SU-DHL-6 (cell line): ENCODE measurements around the gene MAPT.
"Not testable (repeated sequence)": the region's sequence is repeated elsewhere in the genome, so short reads cannot be mapped to it uniquely, and the experiment has no call there.

Experiments
- H2AFZ ChIP-seq: fragments of 200-600 bp; sonication (generic); 2 replicates; pipeline ENCODE4 v1.6.1; 2014; ENCODE audit warnings: low read depth, mild to moderate bottlenecking, moderate library complexity, mixed read lengths, antibody characterized with exemption, low read length; ENCODE audit not compliant: severe bottlenecking
- H3F3A ChIP-seq: fragments of 200-600 bp; shearing (Covaris generic); 2 replicates; pipeline ENCODE4 v1.6.0; 2016; ENCODE audit warnings: antibody characterized with exemption, mild to moderate bottlenecking; ENCODE audit not compliant: insufficient read depth
- H3K27ac ChIP-seq: fragments of 200-600 bp; sonication (generic); 2 replicates; pipeline ENCODE4 v1.5.1; 2016; ENCODE audit warnings: low read depth, mild to moderate bottlenecking, low read length, moderate library complexity, mixed read lengths
- H3K27me3 ChIP-seq: fragments of 200-600 bp; sonication (generic), shearing (Covaris generic); 2 replicates; pipeline ENCODE4 v1.6.0; 2014; ENCODE audit warnings: mild to moderate bottlenecking, low read length
- H3K36me3 ChIP-seq: fragments of 200-600 bp; sonication (generic); 2 replicates; pipeline ENCODE4 v1.6.1; 2014; ENCODE audit warnings: mild to moderate bottlenecking, low read length, mixed read lengths
- H3K4me2 ChIP-seq: fragments of 300-600, 200-600 bp; shearing (Covaris generic), sonication (generic); 2 replicates; pipeline ENCODE4 v1.6.0; 2014; ENCODE audit warnings: low read length, low read depth, mild to moderate bottlenecking; ENCODE audit not compliant: poor library complexity, severe bottlenecking
- H3K4me3 ChIP-seq: fragments of 200-600 bp; sonication (generic); 2 replicates; pipeline ENCODE4 v1.5.1; 2014; ENCODE audit warnings: antibody characterized with exemption, low read length, mild to moderate bottlenecking, mixed read lengths; ENCODE audit not compliant: insufficient read depth, poor library complexity, severe bottlenecking
- H3K79me2 ChIP-seq: fragments of 200-600 bp; sonication (generic); 2 replicates; pipeline ENCODE4 v1.6.1; 2014; ENCODE audit warnings: mild to moderate bottlenecking, low read length, moderate library complexity; ENCODE audit not compliant: insufficient read depth
- H3K9ac ChIP-seq: fragments of 200-600 bp; sonication (generic); 2 replicates; pipeline ENCODE4 v1.7.0; 2014; ENCODE audit warnings: mild to moderate bottlenecking, low read length
- H3K9me2 ChIP-seq: fragments of 200-600 bp; sonication (generic); replicated peaks from 2 replicates; pipeline ENCODE4 v1.6.1; 2014; ENCODE audit warnings: low read length; ENCODE audit not compliant: insufficient read depth
- H3K9me3 ChIP-seq: fragments of 200-600 bp; sonication (generic); 2 replicates; pipeline ENCODE4 v1.6.1; 2014; ENCODE audit warnings: low read length, mixed read lengths; ENCODE audit not compliant: insufficient read depth
- H4K20me1 ChIP-seq: fragments of 200-600 bp; sonication (generic); 2 replicates; pipeline ENCODE4 v1.6.1; 2014; ENCODE audit warnings: low read depth, mild to moderate bottlenecking, antibody characterized with exemption, low read length, moderate library complexity, mixed read lengths
- CTCF ChIP-seq: fragments of 200-600 bp; sonication (generic); IDR thresholded peaks from one replicate; pipeline ENCODE4 v1.5.1; 2017; ENCODE audit warnings: antibody characterized with exemption, mild to moderate bottlenecking, low read length, moderate library complexity; ENCODE audit not compliant: insufficient read depth, poor library complexity, severe bottlenecking
- EZH2phosphoT487 ChIP-seq: fragments of 200-600 bp; sonication (generic), shearing (Covaris generic); conservative IDR thresholded peaks from 2 replicates; pipeline ENCODE4 v1.6.1; 2018; ENCODE audit warnings: mild to moderate bottlenecking, antibody characterized with exemption, low read length, moderate library complexity, mixed read lengths

The MAPT gene

GRCh38 chr17:45861165-45861564, 33.2 kb upstream of the MAPT start:
- no peak overlapping the region for H3K4me3 ChIP-seq
- no peak for TF ChIP-seq CTCF
- TF ChIP-seq EZH2phosphoT487, result no peak
- H3K9me3 ChIP-seq, result no peaks in the 10 kb centered on the region
- H3K9me2 ChIP-seq, result no peaks in the 10 kb centered on the region
- no peaks in the 10 kb centered on the region for H3K79me2 ChIP-seq
- no peaks in the 10 kb centered on the region for H3K27me3 ChIP-seq
- no peaks in the 10 kb centered on the region for H3K36me3 ChIP-seq
- no peak overlapping the region for H3K27ac ChIP-seq
- H3F3A ChIP-seq, result no peaks in the 10 kb centered on the region
- H2AFZ ChIP-seq, result no peak overlapping the region
- no peak overlapping the region for H3K4me2 ChIP-seq
- no peaks in the 10 kb centered on the region for H4K20me1 ChIP-seq
- H3K9ac ChIP-seq, result no peak overlapping the region

DNA sequence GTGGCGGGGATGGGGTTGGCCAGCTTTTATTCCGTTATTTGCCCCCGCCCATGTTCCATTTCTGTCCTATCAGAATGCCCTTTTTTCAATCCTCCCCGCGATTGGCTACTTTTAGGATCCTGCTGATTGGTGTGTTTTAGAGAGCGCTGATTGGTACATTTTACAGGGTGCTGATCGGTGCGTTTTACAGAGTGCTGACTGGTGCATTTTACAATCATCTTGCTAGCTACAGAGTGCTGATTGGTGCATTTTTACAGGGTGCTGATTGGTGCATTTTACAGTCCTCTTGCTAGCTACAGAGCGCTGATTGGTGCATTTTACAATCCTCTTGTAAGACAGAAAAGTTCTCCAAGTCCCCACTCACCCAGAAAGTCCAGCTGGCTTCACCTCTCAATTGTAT, 32.2 kb upstream of the MAPT start:
- H3K27ac ChIP-seq, H3K9me2 ChIP-seq, H3K27me3 ChIP-seq, H3K9ac ChIP-seq, H2AFZ ChIP-seq, H3K4me3 ChIP-seq, H3K36me3 ChIP-seq, H3K9me3 ChIP-seq, H3K79me2 ChIP-seq, H4K20me1 ChIP-seq, H3K4me2 ChIP-seq, H3F3A ChIP-seq: not testable (repeated sequence)

GRCh38 chr17:45863857-45864654, 30.3 kb upstream of the MAPT start:
- H3K9me3 ChIP-seq, result no peaks in the 10 kb centered on the region
- no peak overlapping the region for H3K4me3 ChIP-seq
- no peaks in the 10 kb centered on the region for H3F3A ChIP-seq
- no peak overlapping the region for H3K9ac ChIP-seq
- no peaks in the 10 kb centered on the region for H3K36me3 ChIP-seq
- H3K27ac ChIP-seq, result no peak overlapping the region
- no peaks in the 10 kb centered on the region for H4K20me1 ChIP-seq
- no peaks in the 10 kb centered on the region for H3K79me2 ChIP-seq
- H3K27me3 ChIP-seq, result no peaks in the 10 kb centered on the region
- H3K4me2 ChIP-seq, result no peak overlapping the region
- H2AFZ ChIP-seq, result no peak overlapping the region
- H3K9me2 ChIP-seq, result no peaks in the 10 kb centered on the region
- TF ChIP-seq CTCF, result no peak
- TF ChIP-seq EZH2phosphoT487, result no peak

GRCh38 chr17:45867171-45867570, 27.2 kb upstream of the MAPT start:
- no peaks in the 10 kb centered on the region for H3K27me3 ChIP-seq

More at GRCh38 chr17:45867171-45867570, 27.2 kb upstream of the MAPT start:
- no peak overlapping the region for H3K9ac ChIP-seq
- no peaks in the 10 kb centered on the region for H4K20me1 ChIP-seq
- no peaks in the 10 kb centered on the region for H3F3A ChIP-seq
- no peak overlapping the region for H2AFZ ChIP-seq
- no peaks in the 10 kb centered on the region for H3K9me2 ChIP-seq
- no peak overlapping the region for H3K4me2 ChIP-seq
- no peaks in the 10 kb centered on the region for H3K36me3 ChIP-seq
- no peak overlapping the region for H3K27ac ChIP-seq
- TF ChIP-seq EZH2phosphoT487 (no peak), CTCF (no peak)
- H3K79me2 ChIP-seq, result no peaks in the 10 kb centered on the region
- H3K9me3 ChIP-seq, result no peaks in the 10 kb centered on the region
- no peak overlapping the region for H3K4me3 ChIP-seq
